ENCODE data around the gene GID8.

DNA sequence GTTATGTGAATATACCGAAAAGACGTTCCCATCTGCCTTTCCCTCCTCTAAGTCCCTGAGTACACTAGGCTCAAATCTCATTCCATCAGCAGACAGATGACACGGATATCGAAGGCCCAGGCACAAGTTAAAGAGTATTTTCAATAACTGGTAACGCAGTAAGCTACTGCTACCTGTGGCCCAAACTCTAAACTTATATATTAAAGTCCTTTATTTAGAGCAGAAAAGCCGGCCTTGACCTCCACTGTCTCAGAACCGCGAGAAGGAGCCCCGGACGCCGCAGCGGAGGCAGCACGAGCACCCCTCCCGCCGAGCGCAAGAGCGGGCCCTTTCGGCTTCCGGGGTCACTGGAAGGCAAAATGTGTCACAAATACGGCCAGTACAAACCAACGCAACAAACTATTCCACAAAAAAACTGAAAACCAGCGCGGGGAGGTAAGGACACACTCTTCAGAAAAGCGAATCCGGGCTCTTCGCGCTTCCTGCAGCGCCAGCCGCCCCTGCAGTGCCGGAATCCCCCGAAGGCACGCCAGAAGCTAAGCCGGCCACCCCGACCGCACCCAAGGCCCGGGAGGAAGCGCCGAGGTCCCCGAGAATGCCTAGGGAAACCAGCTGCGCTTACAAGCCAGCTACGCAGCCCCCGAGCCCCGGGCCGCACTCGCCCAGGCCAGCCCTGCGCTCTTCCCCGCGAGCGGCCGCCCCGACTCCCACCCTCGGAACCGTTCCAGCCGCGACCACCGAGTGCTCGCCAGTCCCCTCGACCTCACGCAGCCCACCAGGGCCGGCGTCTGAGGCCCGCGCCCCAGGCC lies 12.3 kb upstream of the GID8 start:
- TF ChIP-seq, protein P1, sequence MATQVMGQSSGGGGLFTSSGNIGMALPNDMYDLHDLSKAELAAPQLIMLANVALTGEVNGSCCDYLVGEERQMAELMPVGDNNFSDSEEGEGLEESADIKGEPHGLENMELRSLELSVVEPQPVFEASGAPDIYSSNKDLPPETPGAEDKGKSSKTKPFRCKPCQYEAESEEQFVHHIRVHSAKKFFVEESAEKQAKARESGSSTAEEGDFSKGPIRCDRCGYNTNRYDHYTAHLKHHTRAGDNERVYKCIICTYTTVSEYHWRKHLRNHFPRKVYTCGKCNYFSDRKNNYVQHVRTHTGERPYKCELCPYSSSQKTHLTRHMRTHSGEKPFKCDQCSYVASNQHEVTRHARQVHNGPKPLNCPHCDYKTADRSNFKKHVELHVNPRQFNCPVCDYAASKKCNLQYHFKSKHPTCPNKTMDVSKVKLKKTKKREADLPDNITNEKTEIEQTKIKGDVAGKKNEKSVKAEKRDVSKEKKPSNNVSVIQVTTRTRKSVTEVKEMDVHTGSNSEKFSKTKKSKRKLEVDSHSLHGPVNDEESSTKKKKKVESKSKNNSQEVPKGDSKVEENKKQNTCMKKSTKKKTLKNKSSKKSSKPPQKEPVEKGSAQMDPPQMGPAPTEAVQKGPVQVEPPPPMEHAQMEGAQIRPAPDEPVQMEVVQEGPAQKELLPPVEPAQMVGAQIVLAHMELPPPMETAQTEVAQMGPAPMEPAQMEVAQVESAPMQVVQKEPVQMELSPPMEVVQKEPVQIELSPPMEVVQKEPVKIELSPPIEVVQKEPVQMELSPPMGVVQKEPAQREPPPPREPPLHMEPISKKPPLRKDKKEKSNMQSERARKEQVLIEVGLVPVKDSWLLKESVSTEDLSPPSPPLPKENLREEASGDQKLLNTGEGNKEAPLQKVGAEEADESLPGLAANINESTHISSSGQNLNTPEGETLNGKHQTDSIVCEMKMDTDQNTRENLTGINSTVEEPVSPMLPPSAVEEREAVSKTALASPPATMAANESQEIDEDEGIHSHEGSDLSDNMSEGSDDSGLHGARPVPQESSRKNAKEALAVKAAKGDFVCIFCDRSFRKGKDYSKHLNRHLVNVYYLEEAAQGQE (IDR thresholded peaks at IDR 0.05; ENCODE audit: insufficient read depth in 1 of 2, low read depth in 2 of 2, low read length in 2 of 2): no peak
- TF ChIP-seq POLR2AphosphoS5 (IDR thresholded peaks at IDR 0.05; ENCODE audit: low read depth, low read length) (no peak), TAF1 (IDR thresholded peaks at IDR 0.05; ENCODE audit: borderline replicate concordance, insufficient read depth, low read length) (no peak), SIN3A (IDR thresholded peaks at IDR 0.05; ENCODE audit: borderline replicate concordance, insufficient read depth, low read length) (no peak), FOXP2 (optimal IDR thresholded peaks at IDR 0.05; ENCODE audit: borderline replicate concordance, extremely low read depth, extremely low read length, insufficient read depth) (no peak)
